Measurements from ENCODE around the gene NOL12.

Gene NOL12

GRCh38 chr22:37659897-37660708 is 26.0 kb upstream of the NOL12 start:
- FAIRE-seq = no peak

- FAIRE-seq = no peak
Observed at GRCh38 chr22:37660709-37661045, 25.5 kb upstream of the NOL12 start.

- no peak for FAIRE-seq
Observed at GRCh38 chr22:37661160-37661924, 24.8 kb upstream of the NOL12 start.

GRCh38 chr22:37662039-37662438 is 24.1 kb upstream of the NOL12 start:
- FAIRE-seq = no peak

- FAIRE-seq = no peak
Observed at GRCh38 chr22:37663521-37664140, 22.5 kb upstream of the NOL12 start.

GRCh38 chr22:37664249-37665101 is 21.7 kb upstream of the NOL12 start:
- no peak for FAIRE-seq

GRCh38 chr22:37665487-37665886 is 20.7 kb upstream of the NOL12 start:
- no peak for FAIRE-seq

GRCh38 chr22:37669586-37669985 is 16.6 kb upstream of the NOL12 start:
- no peak for FAIRE-seq

GRCh38 chr22:37672206-37672919 is 13.8 kb upstream of the NOL12 start:
- no peak for FAIRE-seq

GRCh38 chr22:37672920-37673455 is 13.2 kb upstream of the NOL12 start:
- FAIRE-seq = no peak

- no peak for FAIRE-seq
Observed at GRCh38 chr22:37674248-37674647, 11.9 kb upstream of the NOL12 start.

- FAIRE-seq = peak; percentile 94
Observed at GRCh38 chr22:37674951-37675929, 10.9 kb upstream of the NOL12 start, which contains the start of gene LGALS1. Gene LGALS1, plus strand, starts transcription at chr22:37675636. Its CDS starts 67 bp downstream, at chr22:37675703.

GRCh38 chr22:37675930-37676735 is 10.0 kb upstream of the NOL12 start:
- FAIRE-seq = no peak

GRCh38 chr22:37676736-37677492 is 9.2 kb upstream of the NOL12 start:
- FAIRE-seq = no peak

GRCh38 chr22:37677493-37677974 is 8.6 kb upstream of the NOL12 start:
- no peak for FAIRE-seq

- FAIRE-seq = no peak
Observed at GRCh38 chr22:37678372-37678771, 7.8 kb upstream of the NOL12 start.

- no peak for FAIRE-seq
Observed at GRCh38 chr22:37679670-37680069, 6.5 kb upstream of the NOL12 start.

- FAIRE-seq = no peak
Observed at GRCh38 chr22:37680191-37680851, 5.8 kb upstream of the NOL12 start.

Measured in G401.6 (cell line).